Measurements from ENCODE around the gene MX2.
"Not testable (repeated sequence)": the region's sequence is repeated elsewhere in the genome, so short reads cannot be mapped to it uniquely, and the experiment has no call there.

Gene MX2

GRCh38 chr21:41350436-41351155, 11.2 kb upstream of the MX2 start:
- no peak for DNase-seq
- no peak overlapping the region for H3K27ac Mint-ChIP-seq
- H3K9me3 Mint-ChIP-seq = no peaks in the 10 kb centered on the region
- H3K4me3 Mint-ChIP-seq = no peak overlapping the region
- H3K36me3 Mint-ChIP-seq (ENCODE audit: low read depth) = no peaks in the 10 kb centered on the region
- H3K27me3 Mint-ChIP-seq = no peaks in the 10 kb centered on the region
- ATAC-seq = no peak
- peaks cover 2% of the 10 kb centered on the region for H3K4me1 Mint-ChIP-seq

- DNase-seq (no peak), ATAC-seq (no peak)
- H3K4me3 Mint-ChIP-seq = no peak overlapping the region
- H3K4me1 Mint-ChIP-seq = peaks cover 18% of the 10 kb centered on the region
- H3K9me3 Mint-ChIP-seq = no peaks in the 10 kb centered on the region
- H3K27ac Mint-ChIP-seq = no peak overlapping the region
- no peaks in the 10 kb centered on the region for H3K36me3 Mint-ChIP-seq (ENCODE audit: low read depth)
- H3K27me3 Mint-ChIP-seq = no peaks in the 10 kb centered on the region
These were observed 4.3 kb upstream of the MX2 start for GRCh38 chr21:41357546-41357945.

GRCh38 chr21:41358193-41359166, 3.3 kb upstream of the MX2 start:
- Mint-ChIP-seq H3K9me3 (no peaks in the 10 kb centered on the region), H3K4me1 (peaks cover 27% of the 10 kb centered on the region), H3K4me3 (no peak overlapping the region), H3K36me3 (ENCODE audit: low read depth) (no peaks in the 10 kb centered on the region), H3K27ac (no peak overlapping the region), H3K27me3 (no peaks in the 10 kb centered on the region)
- no peak for ATAC-seq
- no peak for DNase-seq

- ATAC-seq (no peak), DNase-seq (no peak)
- no peaks in the 10 kb centered on the region for H3K9me3 Mint-ChIP-seq
- H3K36me3 Mint-ChIP-seq (ENCODE audit: low read depth) = no peaks in the 10 kb centered on the region
- peaks cover 35% of the 10 kb centered on the region for H3K4me1 Mint-ChIP-seq
- no peak overlapping the region for H3K27ac Mint-ChIP-seq
- no peak overlapping the region for H3K4me3 Mint-ChIP-seq
- no peaks in the 10 kb centered on the region for H3K27me3 Mint-ChIP-seq
These were observed 2.5 kb upstream of the MX2 start for GRCh38 chr21:41359286-41359685.

- ATAC-seq; DNase-seq; H3K36me3 Mint-ChIP-seq (ENCODE audit: low read depth); H3K27ac Mint-ChIP-seq; H3K27me3 Mint-ChIP-seq; H3K9me3 Mint-ChIP-seq; H3K4me3 Mint-ChIP-seq: not testable (repeated sequence)
- H3K4me1 Mint-ChIP-seq = peaks cover 36% of the 10 kb centered on the region
These were observed 2.1 kb upstream of the MX2 start for GRCh38 chr21:41359754-41360071.

GRCh38 chr21:41360072-41360821, 1.6 kb upstream of the MX2 start:
- H3K4me1 Mint-ChIP-seq = peaks cover 42% of the 10 kb centered on the region
- no peak overlapping the region for H3K4me3 Mint-ChIP-seq

GRCh38 chr21:41361053-41361785, 608 bp upstream of the MX2 start:
- H3K4me3 Mint-ChIP-seq = peak overlapping the region; percentile 81
- H3K36me3 Mint-ChIP-seq (ENCODE audit: low read depth) = peaks cover 6% of the 10 kb centered on the region
- no peaks in the 10 kb centered on the region for H3K9me3 Mint-ChIP-seq
- peaks cover 48% of the 10 kb centered on the region for H3K4me1 Mint-ChIP-seq
- H3K27ac Mint-ChIP-seq = peak overlapping the region; percentile 94
- DNase-seq (no peak), ATAC-seq (no peak)
- H3K27me3 Mint-ChIP-seq = no peaks in the 10 kb centered on the region

More at GRCh38 chr21:41360072-41360821, 1.6 kb upstream of the MX2 start:
- H3K9me3 Mint-ChIP-seq = no peaks in the 10 kb centered on the region
- H3K36me3 Mint-ChIP-seq (ENCODE audit: low read depth) = no peaks in the 10 kb centered on the region
- DNase-seq (no peak), ATAC-seq (no peak)
- H3K27ac Mint-ChIP-seq = no peak overlapping the region
- H3K27me3 Mint-ChIP-seq = no peaks in the 10 kb centered on the region

GRCh38 chr21:41362605-41363369, 960 bp downstream of the MX2 start:
- Mint-ChIP-seq H3K9me3 (no peaks in the 10 kb centered on the region), H3K36me3 (ENCODE audit: low read depth) (peaks cover 6% of the 10 kb centered on the region), H3K27me3 (no peaks in the 10 kb centered on the region), H3K4me3 (peak overlapping the region; percentile 81), H3K4me1 (peaks cover 60% of the 10 kb centered on the region), H3K27ac (peak overlapping the region; percentile 94)
- DNase-seq = no peak
- ATAC-seq = no peak

GRCh38 chr21:41363370-41364270, 1.8 kb downstream of the MX2 start:
- Mint-ChIP-seq H3K27ac (peak overlapping the region; percentile 94), H3K9me3 (no peaks in the 10 kb centered on the region), H3K4me3 (peak overlapping the region; percentile 81), H3K27me3 (no peaks in the 10 kb centered on the region), H3K4me1 (peaks cover 69% of the 10 kb centered on the region), H3K36me3 (ENCODE audit: low read depth) (peaks cover 6% of the 10 kb centered on the region)
- ATAC-seq (no peak), DNase-seq (no peak)

GRCh38 chr21:41364308-41364707, 2.5 kb downstream of the MX2 start:
- H3K9me3 Mint-ChIP-seq = no peaks in the 10 kb centered on the region
- H3K4me3 Mint-ChIP-seq = no peak overlapping the region
- H3K27me3 Mint-ChIP-seq = no peaks in the 10 kb centered on the region
- no peak for DNase-seq
- ATAC-seq = no peak
- H3K4me1 Mint-ChIP-seq = peaks cover 75% of the 10 kb centered on the region
- no peak overlapping the region for H3K27ac Mint-ChIP-seq
- H3K36me3 Mint-ChIP-seq (ENCODE audit: low read depth) = peaks cover 6% of the 10 kb centered on the region

- no peak overlapping the region for H3K27ac Mint-ChIP-seq
- H3K4me3 Mint-ChIP-seq = no peak overlapping the region
- peaks cover 85% of the 10 kb centered on the region for H3K4me1 Mint-ChIP-seq
- no peaks in the 10 kb centered on the region for H3K9me3 Mint-ChIP-seq
- H3K36me3 Mint-ChIP-seq (ENCODE audit: low read depth) = peaks cover 6% of the 10 kb centered on the region
- no peak for ATAC-seq
- no peak for DNase-seq
- no peaks in the 10 kb centered on the region for H3K27me3 Mint-ChIP-seq
These were observed 3.7 kb downstream of the MX2 start for GRCh38 chr21:41365377-41366107.

- Mint-ChIP-seq H3K27me3 (no peaks in the 10 kb centered on the region), H3K4me1 (peaks cover 87% of the 10 kb centered on the region)
- DNase-seq = no peak
These were observed 4.8 kb downstream of the MX2 start for GRCh38 chr21:41366522-41367151.

More at GRCh38 chr21:41366522-41367151, 4.8 kb downstream of the MX2 start:
- H3K27ac Mint-ChIP-seq = peak overlapping the region; percentile 65
- no peak for ATAC-seq
- no peaks in the 10 kb centered on the region for H3K9me3 Mint-ChIP-seq
- H3K36me3 Mint-ChIP-seq (ENCODE audit: low read depth) = peaks cover 6% of the 10 kb centered on the region
- H3K4me3 Mint-ChIP-seq = no peak overlapping the region

All from activated naive CD8-positive, alpha-beta T cell treated with anti-CD3 and anti-CD28 coated beads, Interleukin-2, amount 50 U/mL, for 24 hours (primary cell).